Sciatic nerve (tissue), 2 donors: ENCODE results near the gene EVI5L. TPM values are rescaled to one million over a fixed set of nuclear protein-coding genes. Genes with fewer than 3 reads are reported as not detected.
A peak's percentile ranks its signal among the peaks of the same experiment; 100 is the strongest.
"Not testable (repeated sequence)": the region's sequence is repeated elsewhere in the genome, so short reads cannot be mapped to it uniquely, and the experiment has no call there.

Experiments used
- ATAC-seq: fragments of 200-7000 bp; cut with Tn5 transposase; one replicate; pipeline ENCODE4 v1.9.1; 2020; ENCODE audit warnings: mild to moderate bottlenecking, moderate library complexity
- DNase-seq: peaks from one replicate; pipeline ENCODE4 v3.0.0-alpha.2; 2020; ENCODE audit warnings: low spot score
- intact Hi-C: fragments of 100-400 bp; cut with DNase I; formaldehyde crosslinking; loops from one replicate; pipeline ENCODE4 v1.14.2; 2022
- total RNA-seq: library from RNA; stranded (reverse); fragmentation: NEBNext Ultra II Directional; extraction: Animal tissue kit (Norgen Biotek cat#: 25700); gene quantifications from one replicate; pipeline ENCODE4 v1.2.1, GENCODE V29; 2021
- donor health status: DM: no; HTN: no; CAD: no.
- donor health status: DM: no; HTN: no; CAD: no.

The EVI5L gene
- total RNA-seq, 1 donor from 2014 or later = 14.2 TPM

- no peak for ATAC-seq
- intact Hi-C loops = no loop called here
Measured at GRCh38 chr19:7811989-7812388, 18.0 kb upstream of the EVI5L start.

GRCh38 chr19:7815325-7815724, 14.7 kb upstream of the EVI5L start:
- intact Hi-C loops = no loop called here
- ATAC-seq (no peak), DNase-seq (no peak)

More at GRCh38 chr19:7811989-7812388, 18.0 kb upstream of the EVI5L start:
- DNase-seq = no peak

GRCh38 chr19:7816040-7816439, 14.0 kb upstream of the EVI5L start:
- intact Hi-C loops, ATAC-seq, DNase-seq: not testable (repeated sequence)

GRCh38 chr19:7817801-7818200, 12.2 kb upstream of the EVI5L start:
- DNase-seq (no peak), ATAC-seq (no peak)
- intact Hi-C loops = no loop called here

- ATAC-seq (no peak), DNase-seq (no peak)
- intact Hi-C loops = no loop called here
Measured at GRCh38 chr19:7818806-7819205, 11.2 kb upstream of the EVI5L start.

- intact Hi-C loops = no loop called here
- ATAC-seq (no peak), DNase-seq (no peak)
Measured at GRCh38 chr19:7819337-7819736, 10.7 kb upstream of the EVI5L start.

GRCh38 chr19:7820588-7820987, 9.4 kb upstream of the EVI5L start:
- DNase-seq (no peak), ATAC-seq (no peak)
- intact Hi-C loops = no loop called here

- no peak for ATAC-seq
- DNase-seq = no peak
- intact Hi-C loops = no loop called here
Measured at GRCh38 chr19:7822910-7823515, 7.0 kb upstream of the EVI5L start.

GRCh38 chr19:7823686-7824301, 6.2 kb upstream of the EVI5L start:
- ATAC-seq (no peak), DNase-seq (no peak)
- intact Hi-C loops = no loop called here

GRCh38 chr19:7829166-7829520, 875 bp upstream of the EVI5L start:
- DNase-seq (no peak), ATAC-seq (no peak)
- intact Hi-C loops = no loop called here

- ATAC-seq (no peak), DNase-seq (peak; percentile 78)
Measured at GRCh38 chr19:7830272-7830771, 304 bp downstream of the EVI5L start.

GRCh38 chr19:7830823-7831222, 805 bp downstream of the EVI5L start:
- intact Hi-C loops = no loop called here
- ATAC-seq (no peak), DNase-seq (no peak)

More at GRCh38 chr19:7830272-7830771, 304 bp downstream of the EVI5L start:
- intact Hi-C loops = no loop called here

- no peak for ATAC-seq
- no peak for DNase-seq
- intact Hi-C loops = no loop called here
Measured at GRCh38 chr19:7831452-7831851, 1.4 kb downstream of the EVI5L start.

- no peak for ATAC-seq
- intact Hi-C loops = no loop called here
Measured at GRCh38 chr19:7832009-7832408, 2.0 kb downstream of the EVI5L start.

GRCh38 chr19:7832781-7833180, 2.8 kb downstream of the EVI5L start:
- intact Hi-C loops = no loop called here
- no peak for DNase-seq
- no peak for ATAC-seq

More at GRCh38 chr19:7832009-7832408, 2.0 kb downstream of the EVI5L start:
- DNase-seq = no peak

GRCh38 chr19:7833225-7834099, 3.4 kb downstream of the EVI5L start:
- intact Hi-C loops = no loop called here
- no peak for ATAC-seq
- DNase-seq = no peak

GRCh38 chr19:7839476-7839875, 9.5 kb downstream of the EVI5L start:
- DNase-seq = no peak
- intact Hi-C loops = no loop called here
- no peak for ATAC-seq

- DNase-seq = no peak
- intact Hi-C loops = no loop called here
Measured at GRCh38 chr19:7840629-7841028, 10.6 kb downstream of the EVI5L start.

GRCh38 chr19:7841751-7842660, 12.0 kb downstream of the EVI5L start:
- intact Hi-C loops = no loop called here
- DNase-seq (no peak), ATAC-seq (no peak)

More at GRCh38 chr19:7840629-7841028, 10.6 kb downstream of the EVI5L start:
- no peak for ATAC-seq
